Measurements from ENCODE around the gene ZNF329.

GRCh38 chr19:58091251-58091995 is 59.2 kb downstream of the ZNF329 start:
- TF ChIP-seq, protein P1, sequence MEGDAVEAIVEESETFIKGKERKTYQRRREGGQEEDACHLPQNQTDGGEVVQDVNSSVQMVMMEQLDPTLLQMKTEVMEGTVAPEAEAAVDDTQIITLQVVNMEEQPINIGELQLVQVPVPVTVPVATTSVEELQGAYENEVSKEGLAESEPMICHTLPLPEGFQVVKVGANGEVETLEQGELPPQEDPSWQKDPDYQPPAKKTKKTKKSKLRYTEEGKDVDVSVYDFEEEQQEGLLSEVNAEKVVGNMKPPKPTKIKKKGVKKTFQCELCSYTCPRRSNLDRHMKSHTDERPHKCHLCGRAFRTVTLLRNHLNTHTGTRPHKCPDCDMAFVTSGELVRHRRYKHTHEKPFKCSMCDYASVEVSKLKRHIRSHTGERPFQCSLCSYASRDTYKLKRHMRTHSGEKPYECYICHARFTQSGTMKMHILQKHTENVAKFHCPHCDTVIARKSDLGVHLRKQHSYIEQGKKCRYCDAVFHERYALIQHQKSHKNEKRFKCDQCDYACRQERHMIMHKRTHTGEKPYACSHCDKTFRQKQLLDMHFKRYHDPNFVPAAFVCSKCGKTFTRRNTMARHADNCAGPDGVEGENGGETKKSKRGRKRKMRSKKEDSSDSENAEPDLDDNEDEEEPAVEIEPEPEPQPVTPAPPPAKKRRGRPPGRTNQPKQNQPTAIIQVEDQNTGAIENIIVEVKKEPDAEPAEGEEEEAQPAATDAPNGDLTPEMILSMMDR (conservative IDR thresholded peaks at IDR 0.05) = no peak
- TF ChIP-seq ZFX (IDR thresholded peaks at IDR 0.05) = no peak
